Hepatocyte (in vitro differentiated cells): ENCODE results near the gene SHISAL1. TPM values are rescaled to one million over a fixed set of nuclear protein-coding genes. Genes with fewer than 3 reads are reported as not detected.

Source experiments
- DNase-seq: peaks from one replicate; pipeline ENCODE4 v3.0.0-alpha.2; 2016; ENCODE audit warnings: low spot score
- H2AFZ ChIP-seq: fragments of 200-600 bp; sonication (generic); 2 replicates; pipeline ENCODE4 v1.6.0; 2016; ENCODE audit warnings: antibody characterized with exemption, mild to moderate bottlenecking
- H3K27ac ChIP-seq: fragments of 200-600 bp; sonication (generic); 2 replicates; pipeline ENCODE4 v1.5.1; 2016; ENCODE audit warnings: mild to moderate bottlenecking
- H3K27me3 ChIP-seq: fragments of 200-600 bp; sonication (generic); 2 replicates; pipeline ENCODE4 v1.6.1; 2016
- H3K36me3 ChIP-seq: fragments of 200-600 bp; sonication (generic); replicated peaks from 2 replicates; pipeline ENCODE4 v1.5.1; 2016; ENCODE audit warnings: low read depth; ENCODE audit not compliant: insufficient read depth
- H3K4me1 ChIP-seq: fragments of 200-600 bp; sonication (generic); 2 replicates; pipeline ENCODE4 v1.5.1; 2016; ENCODE audit warnings: mild to moderate bottlenecking, moderate library complexity; ENCODE audit not compliant: insufficient read depth
- H3K4me2 ChIP-seq: fragments of 200-600 bp; sonication (generic); 2 replicates; pipeline ENCODE4 v1.6.0; 2016
- H3K4me3 ChIP-seq: fragments of 200-600 bp; sonication (generic); 2 replicates; pipeline ENCODE4 v1.5.1; 2016; ENCODE audit warnings: mild to moderate bottlenecking
- H3K79me2 ChIP-seq: fragments of 200-600 bp; sonication (generic); 2 replicates; pipeline ENCODE4 v1.6.0; 2017; ENCODE audit warnings: mild to moderate bottlenecking
- H3K9me2 ChIP-seq: fragments of 200-600 bp; sonication (generic); replicated peaks from 2 replicates; pipeline ENCODE4 v1.6.0; 2017; ENCODE audit warnings: mild to moderate bottlenecking; ENCODE audit not compliant: insufficient read depth
- H3K9me3 ChIP-seq: fragments of 200-600 bp; sonication (generic); 2 replicates; pipeline ENCODE4 v1.5.1; 2016; ENCODE audit warnings: low read depth, mild to moderate bottlenecking
- H4K20me1 ChIP-seq: fragments of 200-600 bp; sonication (generic); 2 replicates; pipeline ENCODE4 v1.6.0; 2016; ENCODE audit warnings: mild to moderate bottlenecking; ENCODE audit not compliant: insufficient read depth, poor library complexity, severe bottlenecking
- EZH2 ChIP-seq: fragments of 200-600 bp; sonication (generic); IDR thresholded peaks from 2 replicates; pipeline ENCODE4 v1.6.1; 2016; ENCODE audit warnings: antibody characterized with exemption, mild to moderate bottlenecking, borderline replicate concordance
- EZH2phosphoT487 ChIP-seq: fragments of 200-600 bp; sonication (generic); IDR thresholded peaks from one replicate; pipeline ENCODE4 v1.6.1; 2018; ENCODE audit warnings: antibody characterized with exemption, mild to moderate bottlenecking, low read depth, moderate library complexity; ENCODE audit not compliant: unreplicated experiment, severe bottlenecking
- WGBS: methylation state at CpG from one replicate; pipeline ENCODE4 v1.1.6; 2016; ENCODE audit warnings: low lambda C conversion rate; ENCODE audit errors: missing lambda C conversion rate; 5-methylcytosine and 5-hydroxymethylcytosine counted together
- polyA plus RNA-seq: library from polyadenylated mRNA; unstranded; fragments of >200 nt; fragmentation: Nextera tagmentation; extraction: Ambion mirVana; gene quantifications from 2 replicates; pipeline ENCODE4 v1.2.1, GENCODE V29; 2016
- total RNA-seq: library from RNA; depleted of rRNA; stranded (reverse); fragments of >200 nt; gene quantifications from 2 replicates; pipeline ENCODE4 v1.2.3, GENCODE V29; 2014
- TF ChIP-seq, protein P1 (sequence below): fragments of 200-600 bp; sonication (generic); IDR thresholded peaks from 2 replicates; pipeline ENCODE4 v1.5.1; 2016; ENCODE audit warnings: antibody characterized with exemption, mild to moderate bottlenecking; ENCODE audit not compliant: poor library complexity

The SHISAL1 gene
- total and polyA plus RNA-seq, 2 experiments from 2014 or later, result 0.66 to 2.4 TPM

DNA sequence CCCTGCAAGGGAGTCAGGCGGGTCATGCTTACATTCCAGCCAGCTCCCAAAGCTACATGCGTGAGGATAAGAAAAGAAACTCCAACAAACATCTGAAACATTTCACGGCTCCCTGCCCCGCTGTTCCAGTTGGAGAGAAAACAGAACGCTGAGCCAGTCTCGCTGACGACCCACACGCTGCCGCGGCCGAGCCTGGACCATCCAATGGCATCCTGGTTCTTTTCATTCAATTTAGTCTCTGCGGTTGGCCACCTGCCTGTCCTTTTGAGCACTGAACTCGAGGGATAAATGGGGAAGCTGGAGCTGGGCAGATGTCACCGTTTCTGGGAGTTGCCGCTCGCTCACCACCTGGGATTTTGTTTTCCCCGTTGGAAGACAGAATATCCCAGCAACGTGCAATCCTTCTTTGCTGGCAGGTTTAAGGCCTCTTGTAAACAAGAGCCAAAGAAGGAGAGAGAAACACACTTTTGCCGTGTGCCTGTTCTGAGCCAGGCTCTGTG lies 45.3 kb upstream of the SHISAL1 start:
- H3K79me2 ChIP-seq, result no peaks in the 10 kb centered on the region
- peak overlapping the region; percentile 13 for H3K4me2 ChIP-seq
- 63% methylated on average over 19 of the region's 19 CpGs for WGBS
- H3K9me2 ChIP-seq, result no peaks in the 10 kb centered on the region
- H4K20me1 ChIP-seq, result no peaks in the 10 kb centered on the region
- H3K4me1 ChIP-seq, result no peaks in the 10 kb centered on the region
- TF ChIP-seq EZH2 (no peak), EZH2phosphoT487 (no peak)
- TF ChIP-seq, protein P1, sequence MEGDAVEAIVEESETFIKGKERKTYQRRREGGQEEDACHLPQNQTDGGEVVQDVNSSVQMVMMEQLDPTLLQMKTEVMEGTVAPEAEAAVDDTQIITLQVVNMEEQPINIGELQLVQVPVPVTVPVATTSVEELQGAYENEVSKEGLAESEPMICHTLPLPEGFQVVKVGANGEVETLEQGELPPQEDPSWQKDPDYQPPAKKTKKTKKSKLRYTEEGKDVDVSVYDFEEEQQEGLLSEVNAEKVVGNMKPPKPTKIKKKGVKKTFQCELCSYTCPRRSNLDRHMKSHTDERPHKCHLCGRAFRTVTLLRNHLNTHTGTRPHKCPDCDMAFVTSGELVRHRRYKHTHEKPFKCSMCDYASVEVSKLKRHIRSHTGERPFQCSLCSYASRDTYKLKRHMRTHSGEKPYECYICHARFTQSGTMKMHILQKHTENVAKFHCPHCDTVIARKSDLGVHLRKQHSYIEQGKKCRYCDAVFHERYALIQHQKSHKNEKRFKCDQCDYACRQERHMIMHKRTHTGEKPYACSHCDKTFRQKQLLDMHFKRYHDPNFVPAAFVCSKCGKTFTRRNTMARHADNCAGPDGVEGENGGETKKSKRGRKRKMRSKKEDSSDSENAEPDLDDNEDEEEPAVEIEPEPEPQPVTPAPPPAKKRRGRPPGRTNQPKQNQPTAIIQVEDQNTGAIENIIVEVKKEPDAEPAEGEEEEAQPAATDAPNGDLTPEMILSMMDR, result no peak
- peak overlapping the region; percentile 53 for H3K27ac ChIP-seq
- DNase-seq, result no peak
- H3K9me3 ChIP-seq, result no peaks in the 10 kb centered on the region
- H3K36me3 ChIP-seq, result no peaks in the 10 kb centered on the region
- H2AFZ ChIP-seq, result no peak overlapping the region
- H3K27me3 ChIP-seq, result no peaks in the 10 kb centered on the region
- no peak overlapping the region for H3K4me3 ChIP-seq

DNA sequence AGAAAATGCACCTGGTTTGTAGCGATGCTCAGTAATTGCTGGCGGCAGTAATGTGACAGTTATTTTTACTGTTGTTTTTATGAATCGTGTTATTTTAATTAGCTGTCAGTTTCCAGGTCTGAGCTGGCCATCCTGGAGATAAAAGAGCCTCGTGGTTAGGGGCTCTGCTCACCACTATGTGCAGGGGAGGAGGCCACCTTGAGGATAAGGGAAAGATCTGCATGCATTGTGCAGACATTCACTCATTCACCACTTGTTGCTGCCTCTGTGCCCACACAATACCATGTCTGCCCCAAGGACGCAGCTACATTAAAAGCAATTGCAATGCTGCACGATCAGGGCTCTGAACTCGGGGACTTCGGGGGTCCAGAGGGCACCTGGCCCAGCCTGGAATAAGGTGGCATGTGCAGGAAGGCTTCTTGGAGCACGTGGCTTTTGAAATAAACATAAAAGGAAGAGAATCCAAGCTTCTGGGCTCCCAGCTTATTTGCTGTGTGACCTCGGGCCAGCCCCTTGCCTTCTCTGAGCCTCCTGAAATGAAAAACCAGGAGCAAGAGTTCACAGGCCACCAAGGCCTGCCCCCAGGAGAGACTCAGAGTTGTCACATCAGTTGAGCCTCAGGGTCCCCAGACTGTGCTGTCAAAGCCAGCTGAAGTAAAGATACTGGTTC lies 44.7 kb upstream of the SHISAL1 start:
- Histone ChIP-seq H3K27ac (peak overlapping the region; percentile 53), H3K4me2 (peak overlapping the region; percentile 13), H4K20me1 (no peaks in the 10 kb centered on the region), H3K4me3 (no peak overlapping the region), H3K9me3 (no peaks in the 10 kb centered on the region), H3K79me2 (no peaks in the 10 kb centered on the region), H3K4me1 (no peaks in the 10 kb centered on the region), H3K27me3 (no peaks in the 10 kb centered on the region), H2AFZ (no peak overlapping the region), H3K9me2 (no peaks in the 10 kb centered on the region), H3K36me3 (no peaks in the 10 kb centered on the region)
- 61% methylated on average over 10 of the region's 10 CpGs for WGBS
- no peak for DNase-seq
- TF ChIP-seq EZH2 (no peak), EZH2phosphoT487 (no peak)
- TF ChIP-seq, protein P1, result no peak

DNA sequence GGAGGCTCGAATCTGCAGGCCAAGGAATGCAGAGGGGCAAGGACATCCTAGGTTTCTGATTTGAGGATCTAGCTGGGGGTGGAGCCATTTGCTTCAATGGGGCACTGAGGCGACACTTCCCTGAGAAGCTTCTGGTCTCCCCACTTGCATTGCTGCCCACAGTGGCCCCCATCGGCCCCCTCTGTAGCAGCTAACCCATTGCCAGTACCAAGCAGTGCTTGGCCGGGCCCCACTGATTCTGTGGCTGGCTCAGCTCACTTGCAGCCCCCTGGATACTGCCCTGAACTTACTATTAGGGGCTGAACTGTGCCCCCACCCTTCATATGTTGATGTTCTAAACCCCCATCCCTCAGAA lies 42.9 kb upstream of the SHISAL1 start:
- Histone ChIP-seq H3K4me3 (no peak overlapping the region), H3K9me2 (no peaks in the 10 kb centered on the region), H3K27ac (no peak overlapping the region), H3K4me1 (peaks cover 10% of the 10 kb centered on the region), H4K20me1 (no peaks in the 10 kb centered on the region), H3K4me2 (no peak overlapping the region), H3K36me3 (no peaks in the 10 kb centered on the region), H3K27me3 (no peaks in the 10 kb centered on the region), H3K9me3 (no peaks in the 10 kb centered on the region), H2AFZ (no peak overlapping the region), H3K79me2 (no peaks in the 10 kb centered on the region)
- TF ChIP-seq EZH2 (no peak), EZH2phosphoT487 (no peak)
- TF ChIP-seq, protein P1, result no peak
- no peak for DNase-seq
- 86% methylated on average over 4 of the region's 4 CpGs for WGBS
